Central memory CD4-positive, alpha-beta T cell (primary cell): Measurements from ENCODE around the gene C14orf93.
A peak's percentile ranks its signal among the peaks of the same experiment; 100 is the strongest.

Experiments used
- DNase-seq: peaks from one replicate; pipeline ENCODE4 v3.0.0; 2022
- total RNA-seq, 3 experiments: gene quantifications; one replicate each; lab custom pipeline; 2026; lab: John Stamatoyannopoulos, UW

C14orf93 gene, protein sequence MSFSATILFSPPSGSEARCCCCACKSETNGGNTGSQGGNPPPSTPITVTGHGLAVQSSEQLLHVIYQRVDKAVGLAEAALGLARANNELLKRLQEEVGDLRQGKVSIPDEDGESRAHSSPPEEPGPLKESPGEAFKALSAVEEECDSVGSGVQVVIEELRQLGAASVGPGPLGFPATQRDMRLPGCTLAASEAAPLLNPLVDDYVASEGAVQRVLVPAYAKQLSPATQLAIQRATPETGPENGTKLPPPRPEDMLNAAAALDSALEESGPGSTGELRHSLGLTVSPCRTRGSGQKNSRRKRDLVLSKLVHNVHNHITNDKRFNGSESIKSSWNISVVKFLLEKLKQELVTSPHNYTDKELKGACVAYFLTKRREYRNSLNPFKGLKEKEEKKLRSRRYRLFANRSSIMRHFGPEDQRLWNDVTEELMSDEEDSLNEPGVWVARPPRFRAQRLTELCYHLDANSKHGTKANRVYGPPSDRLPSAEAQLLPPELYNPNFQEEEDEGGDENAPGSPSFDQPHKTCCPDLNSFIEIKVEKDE
- total RNA-seq, result 3.4 to 13.5 (median 11.8) reads per million in 3 experiments

DNA sequence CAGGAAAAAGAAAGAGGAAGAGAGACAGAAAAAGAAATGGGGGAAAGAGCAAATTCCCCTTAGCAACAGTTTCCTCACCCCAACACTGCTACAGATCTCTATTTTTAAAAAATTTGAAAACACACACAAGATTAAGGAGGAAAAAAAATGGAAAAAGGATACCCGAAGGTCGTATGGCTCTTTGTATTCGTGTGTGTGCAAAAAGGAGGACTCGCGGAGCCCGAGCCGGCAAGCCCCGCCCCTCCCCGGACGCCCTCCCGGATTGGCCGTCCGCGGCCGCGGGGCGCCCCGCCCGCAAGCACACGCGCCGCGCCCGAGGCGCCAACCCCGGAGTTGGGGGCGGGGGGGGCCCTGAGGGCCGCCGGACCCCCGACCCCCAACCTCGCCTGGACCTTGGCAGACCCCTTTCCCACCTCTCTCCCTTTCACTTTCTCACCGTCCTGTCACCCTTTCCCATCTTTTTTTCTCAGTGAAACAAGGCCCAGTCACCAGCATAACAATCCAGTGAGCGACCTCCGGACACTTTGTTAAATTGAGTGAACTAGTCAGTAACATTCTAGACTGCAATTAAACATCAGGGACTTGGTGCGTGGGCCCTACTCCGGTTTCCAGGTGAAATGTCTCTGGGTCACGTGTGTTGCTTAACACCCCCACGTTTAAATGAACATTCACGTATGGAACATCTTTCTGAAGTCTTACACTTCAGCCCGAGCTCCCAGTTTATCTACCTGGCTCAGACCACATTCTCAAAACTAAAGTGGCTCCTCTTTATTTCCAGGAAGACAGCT, at the start of gene C14orf93:
Gene C14orf93 (minus strand): TSS at position 205 of the 788 bp plus-strand sequence. CDS start 11,120 bp downstream, outside the sequence.
- peak; percentile 67 for DNase-seq

DNA sequence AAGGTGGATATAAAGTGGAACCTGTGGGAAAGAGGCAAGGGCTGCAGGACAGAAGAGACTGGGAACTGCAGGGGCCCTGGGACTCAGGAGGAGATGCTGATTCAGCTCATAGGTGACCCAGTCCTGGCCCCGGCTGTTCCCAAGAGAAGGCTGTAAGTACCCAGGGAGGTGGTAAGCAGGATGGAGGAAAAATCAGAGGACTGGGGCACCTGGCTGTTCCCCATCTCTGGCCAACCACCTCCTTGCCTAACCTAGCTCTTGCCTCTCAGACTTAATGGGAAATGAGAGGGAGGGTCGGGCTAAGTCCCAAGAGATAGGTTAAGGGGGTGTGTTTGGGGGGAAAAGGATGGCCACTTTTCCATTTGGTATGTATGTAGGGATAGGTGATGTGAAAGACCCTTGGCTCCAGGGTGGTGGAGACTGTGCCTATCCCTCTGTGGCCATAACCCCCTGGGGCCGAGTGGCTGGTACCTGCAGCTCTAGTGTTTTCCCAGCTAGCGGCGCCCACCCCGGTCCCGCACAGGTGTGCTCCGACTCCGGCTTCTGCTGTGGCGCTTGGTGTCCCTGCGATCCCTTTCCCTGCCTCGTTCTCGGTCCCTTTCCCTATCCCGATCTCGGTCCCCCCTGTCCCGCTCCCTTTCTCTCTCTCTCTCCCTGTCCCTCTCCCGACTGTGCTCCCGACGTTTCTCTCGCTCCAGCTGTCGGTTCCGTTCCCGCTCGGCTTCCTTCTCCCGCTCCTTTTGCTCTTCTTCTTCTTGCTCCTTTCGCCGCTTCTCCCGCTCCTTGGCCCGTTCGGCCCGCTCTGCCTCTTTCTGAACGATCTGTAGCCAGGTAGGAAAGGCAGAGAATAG, 48.9 kb upstream of the C14orf93 start:
- DNase-seq, result no peak

DNA sequence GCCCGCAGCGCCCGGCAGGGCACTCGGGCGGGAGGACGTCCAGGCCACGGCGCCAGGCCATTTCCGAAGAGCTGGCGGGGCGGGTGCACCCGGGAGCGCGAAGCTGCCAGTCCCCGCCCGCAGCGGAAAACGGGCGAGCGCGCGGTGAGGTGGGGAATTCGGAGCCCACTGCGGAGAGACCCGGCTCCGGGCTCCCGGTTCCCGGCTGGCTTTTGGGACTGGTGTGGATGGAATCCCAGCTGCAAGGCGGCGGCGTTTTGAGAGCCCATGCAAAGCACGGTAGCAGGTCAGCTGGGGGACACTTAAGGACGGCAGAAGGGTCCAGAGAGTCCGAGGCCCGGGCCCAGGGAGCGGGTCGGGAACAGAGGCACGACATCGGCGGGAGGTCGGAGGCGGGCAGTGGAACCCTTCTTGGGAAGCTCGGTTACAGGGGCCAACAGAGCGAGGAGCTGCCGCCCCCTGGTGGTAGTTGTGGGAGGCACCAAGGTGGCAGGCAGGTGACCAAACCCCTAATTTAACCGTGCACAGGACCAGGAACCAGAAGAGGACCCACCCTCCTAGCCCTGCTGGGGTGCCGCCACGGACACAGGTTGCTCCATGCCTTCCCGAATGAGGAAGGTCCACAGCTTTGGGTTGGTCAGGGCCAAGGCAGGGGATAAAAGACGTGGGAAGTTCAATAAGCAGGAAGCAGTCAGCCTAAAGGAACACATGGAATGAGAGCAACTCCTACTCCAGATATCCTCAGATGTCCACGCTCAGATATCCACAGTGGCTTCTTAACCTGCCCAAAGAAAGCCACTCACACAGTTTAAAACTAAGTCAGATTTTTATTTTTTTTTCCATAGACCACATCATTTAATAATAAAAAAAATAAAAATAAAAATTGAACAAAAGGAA, 48.1 kb upstream of the C14orf93 start:
- peak; percentile 78 for DNase-seq

DNA sequence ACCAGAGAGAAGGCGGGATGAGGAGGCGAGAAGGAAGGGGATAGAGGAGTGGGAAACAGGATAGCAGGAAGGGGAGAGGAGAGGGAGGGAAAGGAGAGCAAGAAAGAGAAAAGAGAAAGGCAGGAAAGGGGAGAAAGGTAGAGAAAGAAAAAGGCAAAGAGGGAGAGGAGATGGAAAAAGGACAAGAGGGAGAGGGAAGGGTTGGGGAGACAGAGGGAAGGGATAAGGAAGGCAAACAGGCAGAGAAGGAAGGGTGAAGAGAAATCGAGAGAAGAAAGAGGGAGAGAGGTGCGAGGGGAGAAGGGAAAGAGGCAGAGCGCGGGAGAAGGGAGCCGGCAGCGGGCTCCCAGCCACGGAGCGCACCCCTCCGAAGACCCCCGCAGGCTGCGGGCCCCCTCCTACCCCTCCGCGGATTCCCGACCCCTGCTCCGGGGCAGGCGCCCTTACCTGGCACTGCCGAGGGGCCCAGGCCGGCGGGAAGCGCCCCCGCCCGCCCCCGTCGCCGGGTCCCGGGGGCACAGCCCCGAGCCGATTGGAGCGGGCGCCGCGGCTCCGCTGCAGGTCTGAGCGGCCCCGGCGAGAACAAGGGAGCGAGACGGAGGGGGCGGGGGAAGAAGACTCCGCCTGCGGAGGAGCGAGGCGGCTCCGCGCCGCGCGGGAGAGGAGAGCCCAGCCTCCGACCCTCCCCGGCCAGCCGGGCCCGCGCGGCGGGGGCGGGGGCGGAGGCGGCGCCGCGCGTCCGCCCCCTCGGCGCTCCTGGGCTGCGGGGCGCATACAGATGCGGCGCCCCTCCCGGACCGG, 47.2 kb upstream of the C14orf93 start, which contains the start of gene CDH24:
Gene CDH24 (minus strand): TSS at position 565 of the 801 bp plus-strand sequence. CDS start 1,787 bp downstream, outside the sequence.
- DNase-seq, result peak; percentile 48

DNA sequence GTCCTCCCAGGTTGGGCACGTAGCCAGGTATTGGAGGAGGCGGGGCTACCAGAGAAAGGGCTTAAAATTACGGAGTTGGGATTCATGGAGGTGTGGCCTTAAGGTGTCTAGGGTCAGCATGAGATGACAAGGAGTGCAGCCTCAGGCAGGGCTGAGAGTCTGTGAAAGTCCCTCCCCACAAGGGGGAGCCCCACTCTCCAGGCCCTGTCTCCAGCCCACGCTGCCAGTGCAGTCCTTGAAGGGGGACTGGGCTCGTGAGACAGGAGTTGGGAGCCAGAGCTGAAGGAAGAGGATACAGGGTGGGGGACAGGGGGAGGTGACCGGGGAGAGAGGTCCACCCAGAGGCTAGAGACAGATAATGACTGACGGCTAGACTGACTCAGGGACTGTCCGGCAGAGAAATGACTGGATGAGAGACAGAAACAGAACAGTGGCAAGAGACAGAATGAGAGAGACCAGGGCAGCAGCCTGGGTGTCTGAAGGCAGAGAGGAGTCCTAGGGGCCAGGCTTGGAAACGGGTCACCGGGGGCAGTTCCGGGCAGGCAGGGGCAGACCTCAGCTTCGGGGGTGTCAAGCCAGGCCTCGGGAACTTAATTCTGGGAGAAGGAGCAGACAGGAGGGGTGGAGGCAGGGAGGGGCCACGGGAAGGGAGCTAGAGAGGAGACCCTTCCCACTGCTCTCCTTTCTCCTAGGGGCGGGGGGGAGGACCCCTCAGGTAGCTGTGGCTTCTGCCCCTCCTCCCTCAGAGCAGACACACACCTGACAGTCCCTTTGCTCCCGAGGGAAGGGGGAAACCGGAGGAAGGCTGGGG, 46.4 kb upstream of the C14orf93 start:
- peak; percentile 55 for DNase-seq

DNA sequence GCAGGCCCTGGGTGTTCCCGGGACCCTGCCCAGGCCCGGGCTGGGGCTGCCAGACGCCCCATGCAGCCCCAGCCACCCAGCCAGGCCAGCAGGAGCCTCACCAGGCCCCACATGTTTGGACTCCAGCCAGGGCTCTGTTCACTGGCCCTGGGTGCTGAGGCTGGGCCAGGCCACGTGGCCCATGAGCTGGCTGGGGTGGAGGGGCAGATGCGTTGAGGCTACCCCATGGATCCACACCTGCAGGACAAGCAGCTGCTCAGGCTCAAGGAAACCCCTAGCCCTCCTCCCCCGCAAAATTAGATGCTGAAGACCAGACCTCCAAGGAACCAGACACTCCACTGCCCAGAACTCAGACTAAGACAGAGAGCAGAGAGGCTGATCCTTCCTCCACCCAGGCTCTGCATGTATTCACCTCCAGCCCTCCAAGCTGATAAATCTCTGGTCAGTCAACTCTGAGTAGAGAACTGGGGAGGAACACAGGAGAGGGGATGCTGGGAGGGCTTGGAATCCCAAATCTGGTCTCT, 45.7 kb upstream of the C14orf93 start:
- no peak for DNase-seq

DNA sequence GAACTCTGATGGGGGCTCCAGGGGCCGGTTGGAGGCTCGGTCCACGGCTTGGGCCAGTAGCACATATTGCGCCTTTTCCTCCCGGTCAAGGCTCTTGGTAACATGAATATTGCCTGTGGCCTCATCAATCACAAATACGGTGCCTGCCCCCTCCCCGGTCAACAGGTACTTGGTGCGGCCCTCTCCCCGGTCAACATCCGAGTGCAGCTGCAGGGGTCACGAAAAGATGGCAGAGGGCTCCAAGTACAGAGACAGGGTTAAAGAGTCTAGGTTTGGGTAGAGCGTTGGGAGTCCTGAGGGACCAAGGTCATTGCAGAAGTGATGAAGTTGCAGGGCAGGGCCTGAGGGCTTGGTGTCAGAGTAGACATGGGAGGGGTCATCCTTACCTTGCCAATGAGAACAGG, 45.2 kb upstream of the C14orf93 start:
- no peak for DNase-seq

DNA sequence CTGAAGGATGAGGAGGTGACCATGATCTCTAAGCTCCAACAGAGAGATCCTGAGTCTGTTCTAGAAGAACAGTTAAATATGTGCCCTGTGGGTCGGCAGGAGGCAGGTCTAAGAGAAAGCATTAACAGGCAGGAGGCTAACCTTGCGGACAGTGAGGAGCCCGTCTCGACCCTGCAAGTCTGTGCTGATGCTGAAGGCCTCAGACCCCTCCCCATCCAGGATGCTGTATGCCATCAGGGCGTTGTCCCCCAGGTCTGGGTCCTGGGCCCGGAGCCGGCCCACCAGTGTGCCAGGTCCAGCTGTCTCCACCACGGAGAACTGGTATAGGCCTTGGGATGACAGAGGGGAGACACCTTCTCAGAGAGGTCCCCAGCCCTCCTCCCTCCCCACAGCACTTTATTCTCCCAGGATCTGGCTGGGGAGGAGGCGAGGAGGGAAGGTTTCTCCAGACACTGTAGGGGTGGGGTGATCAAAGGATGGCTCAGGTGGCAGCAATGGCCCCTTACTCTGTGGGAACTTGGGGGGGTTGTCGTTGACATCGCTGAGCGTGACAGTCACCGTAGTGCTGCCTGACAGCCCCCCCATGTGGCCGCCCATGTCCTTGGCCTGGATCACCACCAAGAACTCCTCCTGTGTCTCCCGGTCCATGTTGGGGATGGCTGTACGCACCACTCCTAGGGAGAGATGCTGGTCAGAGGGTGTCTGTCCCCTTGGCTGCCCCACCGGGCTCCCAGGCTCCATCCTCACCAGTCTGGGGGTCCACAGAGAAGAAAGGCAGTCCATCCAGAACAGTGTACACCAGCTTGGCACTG, 44.3 kb upstream of the C14orf93 start:
- DNase-seq, result no peak

DNA sequence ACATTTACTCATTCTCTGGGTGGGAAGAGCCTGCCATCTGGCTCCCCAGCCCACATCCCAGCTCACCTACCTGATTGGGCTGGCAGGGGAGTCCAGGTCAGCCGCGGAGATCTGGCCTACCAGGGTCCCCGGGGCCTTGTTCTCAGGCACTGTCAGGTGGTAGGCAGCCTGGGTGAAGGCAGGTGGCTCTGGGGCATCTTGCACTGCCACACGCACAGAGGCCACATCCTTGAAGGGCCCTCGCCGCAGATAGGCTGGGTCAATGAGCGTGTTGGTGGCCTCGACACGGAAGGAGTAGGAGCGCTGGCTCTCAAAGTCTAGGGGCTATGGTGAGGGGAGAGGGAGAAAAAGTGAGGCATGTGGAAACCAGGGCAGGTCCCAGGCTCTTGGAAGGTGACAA, 43.5 kb upstream of the C14orf93 start:
- no peak for DNase-seq

DNA sequence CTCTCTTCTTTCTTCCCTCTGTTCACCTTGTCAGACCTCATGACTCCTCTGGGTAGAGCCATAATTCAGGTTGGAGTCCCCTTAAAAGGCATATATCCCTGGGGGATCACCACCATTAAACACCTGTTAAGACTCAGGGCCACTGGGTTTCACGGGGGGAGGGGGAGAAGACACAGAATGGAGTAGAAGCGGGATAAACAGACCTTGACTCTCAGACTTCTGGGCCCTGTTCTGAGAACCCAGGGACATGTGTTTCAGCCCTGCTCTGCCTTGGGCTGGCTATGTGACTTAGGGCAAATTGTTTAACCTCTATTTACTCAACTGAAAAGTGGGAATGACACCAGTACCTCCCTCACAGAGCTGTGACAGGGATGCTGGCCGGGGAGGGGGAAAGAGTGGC, 42.7 kb upstream of the C14orf93 start:
- no peak for DNase-seq

DNA sequence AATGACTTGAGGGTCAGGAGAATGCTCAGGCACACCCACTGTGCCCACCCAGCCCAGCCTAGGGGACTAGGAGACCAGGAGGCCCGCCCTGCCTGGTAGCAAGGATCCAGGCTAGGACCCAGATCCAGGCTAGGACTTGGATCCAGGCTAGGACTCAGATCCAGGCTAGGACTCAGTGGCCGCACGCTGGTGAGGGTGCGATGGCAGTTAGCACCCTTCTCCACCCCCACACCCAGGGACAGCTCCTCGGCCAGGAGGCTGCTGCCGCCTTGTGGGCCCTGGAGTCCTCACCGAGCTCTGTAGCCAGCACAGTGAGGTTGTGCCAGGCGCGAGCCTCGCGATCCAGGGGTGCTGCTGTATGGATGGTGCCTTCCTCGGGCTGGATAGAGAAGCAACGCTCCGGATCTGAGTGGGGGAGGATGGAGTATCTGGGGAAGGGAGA, 42.3 kb upstream of the C14orf93 start:
- no peak for DNase-seq

DNA sequence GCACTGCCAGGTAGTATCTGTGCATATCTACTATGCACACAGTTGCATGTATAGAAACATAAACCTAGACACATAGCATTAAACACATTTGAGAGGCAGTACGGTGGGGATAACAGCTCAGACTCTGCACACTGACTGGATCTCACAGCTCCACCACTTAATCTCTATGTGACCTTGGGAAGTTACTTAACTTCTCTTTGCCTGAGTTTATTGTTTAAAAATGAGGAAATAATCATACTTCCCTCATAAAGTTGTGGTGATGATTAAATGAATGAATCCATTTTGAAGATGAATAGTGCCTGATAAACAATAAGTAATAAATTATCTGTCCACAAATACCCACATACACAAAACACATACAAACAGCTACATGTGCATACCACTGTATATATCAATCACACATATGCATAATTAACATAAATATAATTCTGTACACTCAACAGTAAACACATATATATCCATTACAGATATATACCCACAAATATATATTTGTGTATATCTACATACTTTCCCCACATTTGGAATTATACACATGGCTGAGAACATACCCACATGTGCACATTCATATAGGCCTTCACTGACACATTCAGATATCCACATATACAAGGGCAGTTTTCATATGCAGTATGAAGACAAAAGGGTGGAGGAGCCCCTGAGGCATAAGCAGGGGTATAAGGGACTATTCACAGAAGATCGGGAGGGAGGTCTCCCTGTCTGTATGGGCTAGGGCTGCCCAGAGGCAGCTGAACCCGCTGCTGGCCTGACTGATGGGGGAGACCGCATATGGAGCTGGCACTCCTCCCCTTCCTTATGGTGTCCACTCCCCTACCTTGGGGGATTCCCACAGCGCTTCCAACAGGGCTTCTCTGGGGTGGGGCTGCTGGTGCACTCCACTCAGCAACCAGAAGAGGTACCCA, 41.5 kb upstream of the C14orf93 start:
- DNase-seq, result no peak

DNA sequence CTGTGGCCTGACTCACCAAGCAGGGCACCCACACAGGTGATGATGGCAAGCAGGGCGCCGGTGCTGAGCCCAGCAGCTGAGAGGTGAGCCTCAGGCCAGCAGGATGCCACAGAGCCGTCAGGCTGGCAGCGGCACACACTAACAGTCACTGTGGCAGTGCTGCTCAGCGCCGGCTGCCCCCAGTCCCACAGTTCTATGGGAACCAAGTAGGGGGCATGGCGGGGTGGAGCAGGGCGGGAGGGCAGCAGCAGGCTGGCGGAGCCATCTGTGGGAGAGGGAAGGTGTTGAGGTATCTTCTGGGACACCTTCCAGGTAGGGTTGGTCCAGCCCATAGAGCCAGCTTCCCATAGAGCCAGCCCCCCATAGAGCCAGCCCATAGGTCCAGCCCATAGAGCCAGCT, 39.1 kb upstream of the C14orf93 start:
- no peak for DNase-seq

DNA sequence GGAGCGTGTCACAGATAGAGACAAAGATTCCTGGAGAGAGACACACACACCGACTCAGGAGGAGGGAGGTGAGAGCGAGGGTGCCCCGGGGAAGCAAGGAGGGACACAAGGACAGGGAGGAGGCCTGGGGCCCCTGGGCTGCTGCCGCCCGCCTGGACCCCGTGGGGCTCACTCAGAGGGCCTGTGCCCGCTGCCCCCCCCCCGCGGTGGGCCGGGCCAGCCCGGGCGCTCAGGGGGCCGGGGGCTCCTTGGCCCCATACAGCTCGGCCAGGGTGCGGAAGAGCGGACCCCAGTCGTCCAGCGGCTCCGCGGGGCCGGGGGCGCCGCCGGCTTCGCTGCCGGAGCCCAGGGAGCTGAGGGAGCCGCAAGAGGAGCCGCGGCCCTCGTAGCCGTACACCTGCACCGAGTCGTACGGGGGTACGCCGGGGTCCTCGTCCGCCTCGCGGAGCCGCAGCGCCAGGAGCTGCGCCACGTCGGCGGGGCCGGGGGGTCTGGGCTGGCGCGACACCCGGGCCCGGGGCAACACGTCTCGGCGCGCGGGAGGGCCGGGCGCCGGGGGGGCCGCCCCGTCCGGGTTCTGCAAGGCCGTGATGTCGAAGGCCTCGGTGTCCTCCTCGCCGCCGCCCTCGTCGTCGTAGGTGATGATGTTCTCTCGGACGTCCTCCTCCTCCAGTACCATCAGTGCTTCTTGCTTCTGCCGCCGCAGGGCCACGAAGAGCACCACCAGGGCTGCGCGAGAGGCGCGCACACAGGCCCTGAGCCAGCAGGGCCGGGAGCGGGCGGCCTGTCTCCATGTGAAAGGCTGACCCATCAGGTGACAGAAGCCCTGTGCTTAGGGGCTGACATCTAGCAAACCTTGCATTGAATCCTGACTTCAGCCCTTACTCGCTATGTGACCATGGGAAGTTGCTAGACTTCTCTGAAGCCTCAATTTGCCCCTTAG, 38.1 kb upstream of the C14orf93 start:
- no peak for DNase-seq

DNA sequence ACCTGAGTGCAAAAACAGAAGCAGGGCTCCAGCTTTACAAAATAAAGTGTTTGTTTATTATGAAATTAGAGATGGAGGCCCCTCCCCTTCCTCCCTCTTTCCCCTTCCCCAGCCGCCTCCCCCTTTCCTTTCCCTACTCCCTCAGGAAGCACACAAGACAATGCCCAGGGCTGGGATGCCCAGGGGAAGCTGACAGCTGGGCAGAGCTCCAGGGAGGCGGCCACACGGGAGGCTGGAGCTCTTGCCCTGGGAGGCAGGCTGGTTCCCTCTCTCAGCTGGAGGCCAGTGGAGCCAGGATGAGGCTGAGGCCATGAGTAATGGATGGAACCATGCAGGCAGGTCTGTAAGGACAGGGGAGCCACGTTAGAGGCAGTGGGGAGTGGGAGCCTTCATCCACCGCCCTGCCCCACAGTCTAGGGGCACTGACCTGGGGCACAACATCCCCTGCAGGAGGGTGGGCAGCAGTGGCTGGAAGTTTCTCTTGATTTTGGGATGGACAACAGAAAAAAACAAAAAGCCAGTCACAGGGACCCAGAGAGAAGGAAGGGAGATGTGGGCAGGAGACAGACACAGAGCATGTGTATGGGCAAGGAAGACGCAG, 37.2 kb upstream of the C14orf93 start:
- no peak for DNase-seq
